H1 (cell line): Measurements from ENCODE around the gene RYR3. TPM values are rescaled to one million over a fixed set of nuclear protein-coding genes. Genes with fewer than 3 reads are reported as not detected.

ENCODE experiments used
- CHD1 ChIP-seq: IDR thresholded peaks from 2 replicates; pipeline ENCODE4 v1.6.1; 2012; ENCODE audit warnings: low read depth, low read length, improper control_type of control experiment
- polyA plus RNA-seq, 7 experiments: library from polyadenylated mRNA; depleted of rRNA in 3 of 7; stranded (reverse) in 5 of 7; unstranded in 2 of 7; fragments of >200 nt in 5 of 7; fragments of 200-250 nt in 2 of 7; gene quantifications; 1 replicate in 5 of 7; 2 replicates in 1 of 7; 4 replicates in 1 of 7; pipeline versions ENCODE4 v1.2.1 to v1.2.3, GENCODE V29; 2011 to 2013; ENCODE audit warnings: missing spikeins in 2 of 7, mixed read lengths in 2 of 7
- total RNA-seq: library from RNA; stranded (reverse); fragmentation: NEBNext Ultra II Directional; extraction: Animal tissue kit (Norgen Biotek cat#: 25700); gene quantifications from 2 replicates; pipeline ENCODE4 v1.2.1, GENCODE V29; 2021
- TF ChIP-seq, protein P1 (sequence below): fragments of 300-600 bp; sonication (generic); IDR thresholded peaks from 2 replicates; pipeline ENCODE4 v1.7.1; 2012; ENCODE audit warnings: low read length, moderate library complexity, mild to moderate bottlenecking, inconsistent platforms; ENCODE audit not compliant: insufficient replicate concordance

Gene RYR3
- total and polyA plus RNA-seq, 2 of the 8 experiments (the other 6 are each of a cell fraction or from before 2014, with no cell fraction given): 0.33 to 3.4 TPM

DNA sequence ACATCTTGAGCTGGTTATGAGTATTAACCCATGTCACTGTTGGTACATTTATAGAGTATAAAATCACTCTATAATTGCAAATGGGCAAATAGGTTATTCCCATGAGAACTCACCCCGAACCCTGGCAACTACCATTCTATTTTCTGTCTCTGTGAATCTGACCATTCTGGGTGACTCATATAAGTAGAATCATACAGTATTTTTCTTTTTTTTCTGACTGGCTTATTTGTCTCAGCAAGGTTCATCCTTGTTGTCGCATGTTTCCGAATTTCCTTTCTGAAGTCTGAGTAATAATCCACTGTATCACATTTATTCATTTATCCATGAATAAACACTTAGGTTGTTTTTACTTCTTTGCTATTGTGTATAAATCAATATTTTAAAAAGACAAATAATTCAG, 597.6 kb downstream of the RYR3 start (continued):
- TF ChIP-seq, protein P1, sequence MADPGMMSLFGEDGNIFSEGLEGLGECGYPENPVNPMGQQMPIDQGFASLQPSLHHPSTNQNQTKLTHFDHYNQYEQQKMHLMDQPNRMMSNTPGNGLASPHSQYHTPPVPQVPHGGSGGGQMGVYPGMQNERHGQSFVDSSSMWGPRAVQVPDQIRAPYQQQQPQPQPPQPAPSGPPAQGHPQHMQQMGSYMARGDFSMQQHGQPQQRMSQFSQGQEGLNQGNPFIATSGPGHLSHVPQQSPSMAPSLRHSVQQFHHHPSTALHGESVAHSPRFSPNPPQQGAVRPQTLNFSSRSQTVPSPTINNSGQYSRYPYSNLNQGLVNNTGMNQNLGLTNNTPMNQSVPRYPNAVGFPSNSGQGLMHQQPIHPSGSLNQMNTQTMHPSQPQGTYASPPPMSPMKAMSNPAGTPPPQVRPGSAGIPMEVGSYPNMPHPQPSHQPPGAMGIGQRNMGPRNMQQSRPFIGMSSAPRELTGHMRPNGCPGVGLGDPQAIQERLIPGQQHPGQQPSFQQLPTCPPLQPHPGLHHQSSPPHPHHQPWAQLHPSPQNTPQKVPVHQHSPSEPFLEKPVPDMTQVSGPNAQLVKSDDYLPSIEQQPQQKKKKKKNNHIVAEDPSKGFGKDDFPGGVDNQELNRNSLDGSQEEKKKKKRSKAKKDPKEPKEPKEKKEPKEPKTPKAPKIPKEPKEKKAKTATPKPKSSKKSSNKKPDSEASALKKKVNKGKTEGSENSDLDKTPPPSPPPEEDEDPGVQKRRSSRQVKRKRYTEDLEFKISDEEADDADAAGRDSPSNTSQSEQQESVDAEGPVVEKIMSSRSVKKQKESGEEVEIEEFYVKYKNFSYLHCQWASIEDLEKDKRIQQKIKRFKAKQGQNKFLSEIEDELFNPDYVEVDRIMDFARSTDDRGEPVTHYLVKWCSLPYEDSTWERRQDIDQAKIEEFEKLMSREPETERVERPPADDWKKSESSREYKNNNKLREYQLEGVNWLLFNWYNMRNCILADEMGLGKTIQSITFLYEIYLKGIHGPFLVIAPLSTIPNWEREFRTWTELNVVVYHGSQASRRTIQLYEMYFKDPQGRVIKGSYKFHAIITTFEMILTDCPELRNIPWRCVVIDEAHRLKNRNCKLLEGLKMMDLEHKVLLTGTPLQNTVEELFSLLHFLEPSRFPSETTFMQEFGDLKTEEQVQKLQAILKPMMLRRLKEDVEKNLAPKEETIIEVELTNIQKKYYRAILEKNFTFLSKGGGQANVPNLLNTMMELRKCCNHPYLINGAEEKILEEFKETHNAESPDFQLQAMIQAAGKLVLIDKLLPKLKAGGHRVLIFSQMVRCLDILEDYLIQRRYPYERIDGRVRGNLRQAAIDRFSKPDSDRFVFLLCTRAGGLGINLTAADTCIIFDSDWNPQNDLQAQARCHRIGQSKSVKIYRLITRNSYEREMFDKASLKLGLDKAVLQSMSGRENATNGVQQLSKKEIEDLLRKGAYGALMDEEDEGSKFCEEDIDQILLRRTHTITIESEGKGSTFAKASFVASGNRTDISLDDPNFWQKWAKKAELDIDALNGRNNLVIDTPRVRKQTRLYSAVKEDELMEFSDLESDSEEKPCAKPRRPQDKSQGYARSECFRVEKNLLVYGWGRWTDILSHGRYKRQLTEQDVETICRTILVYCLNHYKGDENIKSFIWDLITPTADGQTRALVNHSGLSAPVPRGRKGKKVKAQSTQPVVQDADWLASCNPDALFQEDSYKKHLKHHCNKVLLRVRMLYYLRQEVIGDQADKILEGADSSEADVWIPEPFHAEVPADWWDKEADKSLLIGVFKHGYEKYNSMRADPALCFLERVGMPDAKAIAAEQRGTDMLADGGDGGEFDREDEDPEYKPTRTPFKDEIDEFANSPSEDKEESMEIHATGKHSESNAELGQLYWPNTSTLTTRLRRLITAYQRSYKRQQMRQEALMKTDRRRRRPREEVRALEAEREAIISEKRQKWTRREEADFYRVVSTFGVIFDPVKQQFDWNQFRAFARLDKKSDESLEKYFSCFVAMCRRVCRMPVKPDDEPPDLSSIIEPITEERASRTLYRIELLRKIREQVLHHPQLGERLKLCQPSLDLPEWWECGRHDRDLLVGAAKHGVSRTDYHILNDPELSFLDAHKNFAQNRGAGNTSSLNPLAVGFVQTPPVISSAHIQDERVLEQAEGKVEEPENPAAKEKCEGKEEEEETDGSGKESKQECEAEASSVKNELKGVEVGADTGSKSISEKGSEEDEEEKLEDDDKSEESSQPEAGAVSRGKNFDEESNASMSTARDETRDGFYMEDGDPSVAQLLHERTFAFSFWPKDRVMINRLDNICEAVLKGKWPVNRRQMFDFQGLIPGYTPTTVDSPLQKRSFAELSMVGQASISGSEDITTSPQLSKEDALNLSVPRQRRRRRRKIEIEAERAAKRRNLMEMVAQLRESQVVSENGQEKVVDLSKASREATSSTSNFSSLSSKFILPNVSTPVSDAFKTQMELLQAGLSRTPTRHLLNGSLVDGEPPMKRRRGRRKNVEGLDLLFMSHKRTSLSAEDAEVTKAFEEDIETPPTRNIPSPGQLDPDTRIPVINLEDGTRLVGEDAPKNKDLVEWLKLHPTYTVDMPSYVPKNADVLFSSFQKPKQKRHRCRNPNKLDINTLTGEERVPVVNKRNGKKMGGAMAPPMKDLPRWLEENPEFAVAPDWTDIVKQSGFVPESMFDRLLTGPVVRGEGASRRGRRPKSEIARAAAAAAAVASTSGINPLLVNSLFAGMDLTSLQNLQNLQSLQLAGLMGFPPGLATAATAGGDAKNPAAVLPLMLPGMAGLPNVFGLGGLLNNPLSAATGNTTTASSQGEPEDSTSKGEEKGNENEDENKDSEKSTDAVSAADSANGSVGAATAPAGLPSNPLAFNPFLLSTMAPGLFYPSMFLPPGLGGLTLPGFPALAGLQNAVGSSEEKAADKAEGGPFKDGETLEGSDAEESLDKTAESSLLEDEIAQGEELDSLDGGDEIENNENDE: no peak
- no peak for TF ChIP-seq CHD1
